Neural cell (in vitro differentiated cells): ENCODE measurements around the gene MINDY4. TPM values are rescaled to one million over a fixed set of nuclear protein-coding genes. Genes with fewer than 3 reads are reported as not detected.

Source experiments
- H2AFZ ChIP-seq: fragments of 200-600, 300-800 bp; sonication (generic), shearing (Covaris generic); 2 replicates; pipeline ENCODE4 v1.6.0; 2014; ENCODE audit warnings: low read depth, mild to moderate bottlenecking, antibody characterized with exemption, low read length, moderate library complexity
- H3F3A ChIP-seq: fragments of 200-600 bp; shearing (Covaris generic); 2 replicates; pipeline ENCODE4 v1.6.1; 2016; ENCODE audit warnings: mild to moderate bottlenecking, moderate library complexity, mixed read lengths, antibody characterized with exemption, low read length; ENCODE audit not compliant: insufficient read depth, poor library complexity, severe bottlenecking
- H3K27ac ChIP-seq: fragments of 200-600, 300-800 bp; sonication (generic), shearing (Covaris generic); 2 replicates; pipeline ENCODE4 v1.5.1; 2014; ENCODE audit warnings: mild to moderate bottlenecking, low read length, moderate library complexity
- H3K27me3 ChIP-seq: fragments of 300-800, 200-600 bp; sonication (generic), shearing (Covaris generic); 2 replicates; pipeline ENCODE4 v1.6.0; 2014; ENCODE audit warnings: mild to moderate bottlenecking, low read depth, low read length, moderate library complexity; ENCODE audit not compliant: insufficient read depth
- H3K36me3 ChIP-seq: fragments of 300-800, 200-600 bp; sonication (generic), shearing (Covaris generic); 2 replicates; pipeline ENCODE4 v1.5.1; 2014; ENCODE audit warnings: mild to moderate bottlenecking, antibody characterized with exemption, low read length, moderate library complexity; ENCODE audit not compliant: insufficient read depth
- H3K4me2 ChIP-seq: fragments of 300-800, 200-600 bp; sonication (generic), shearing (Covaris generic); 2 replicates; pipeline ENCODE4 v1.6.0; 2014; ENCODE audit warnings: mild to moderate bottlenecking, low read length
- H3K4me3 ChIP-seq: fragments of 300-800, 200-600 bp; sonication (generic), shearing (Covaris generic); 2 replicates; pipeline ENCODE4 v1.5.1; 2014; ENCODE audit warnings: mild to moderate bottlenecking, low read length, moderate library complexity
- H3K79me2 ChIP-seq: fragments of 200-600 bp; shearing (Covaris generic); replicated peaks from 2 replicates; pipeline ENCODE4 v1.6.0; 2014; ENCODE audit warnings: mild to moderate bottlenecking, low read length, moderate library complexity; ENCODE audit not compliant: insufficient read depth
- H3K9ac ChIP-seq: fragments of 300-800, 200-600 bp; sonication (generic), shearing (Covaris generic); 2 replicates; pipeline ENCODE4 v1.6.1; 2016; ENCODE audit warnings: mild to moderate bottlenecking, low read length, mixed read lengths
- H3K9me2 ChIP-seq: fragments of 200-600 bp; shearing (Covaris generic); 2 replicates; pipeline ENCODE4 v1.6.1; 2016; ENCODE audit warnings: mild to moderate bottlenecking, low read length, mixed read lengths; ENCODE audit not compliant: insufficient read depth
- H3K9me3 ChIP-seq: fragments of 200-600, 300-800 bp; sonication (generic), shearing (Covaris generic); 2 replicates; pipeline ENCODE4 v1.6.1; 2016; ENCODE audit warnings: mild to moderate bottlenecking, mixed run types, low read length, moderate library complexity, mixed read lengths
- H4K20me1 ChIP-seq: fragments of 200-600 bp; shearing (Covaris generic); 2 replicates; pipeline ENCODE4 v1.6.1; 2016; ENCODE audit warnings: mild to moderate bottlenecking, mixed run types; ENCODE audit not compliant: insufficient read depth
- EP300 ChIP-seq: fragments of 450-650 bp; conservative IDR thresholded peaks from 2 replicates; pipeline ENCODE4 v1.6.1; 2014; ENCODE audit warnings: antibody characterized with exemption, mild to moderate bottlenecking, moderate library complexity; ENCODE audit not compliant: poor library complexity, severe bottlenecking
- EZH2 ChIP-seq: fragments of 200-600, 300-800 bp; shearing (Covaris generic), sonication (generic); IDR thresholded peaks from 2 replicates; pipeline ENCODE4 v1.6.1; 2014; ENCODE audit warnings: antibody characterized with exemption, low read length, borderline replicate concordance, mild to moderate bottlenecking; ENCODE audit not compliant: insufficient read depth, poor library complexity, severe bottlenecking
- MXI1 ChIP-seq: fragments of 450-650 bp; conservative IDR thresholded peaks from 2 replicates; pipeline ENCODE4 v1.6.1; 2014; ENCODE audit warnings: antibody characterized with exemption, mild to moderate bottlenecking; ENCODE audit not compliant: poor library complexity, severe bottlenecking
- POLR2AphosphoS5 ChIP-seq: IDR thresholded peaks from 2 replicates; pipeline ENCODE4 v1.6.1; 2012
- RAD21 ChIP-seq: fragments of 450-650 bp; conservative IDR thresholded peaks from 2 replicates; pipeline ENCODE4 v1.6.1; 2014; ENCODE audit warnings: antibody characterized with exemption, mild to moderate bottlenecking, moderate library complexity
- SMC3 ChIP-seq: fragments of 450-650 bp; conservative IDR thresholded peaks from 2 replicates; pipeline ENCODE4 v1.6.1; 2014; ENCODE audit warnings: antibody characterized with exemption, mild to moderate bottlenecking, moderate library complexity; ENCODE audit not compliant: poor library complexity
- TAF1 ChIP-seq: IDR thresholded peaks from 2 replicates; pipeline ENCODE4 v1.6.1; 2012; ENCODE audit warnings: low read depth
- polyA plus RNA-seq: library from polyadenylated mRNA; depleted of rRNA; stranded (reverse); fragments of >200 nt; gene quantifications from 2 replicates; pipeline ENCODE4 v1.2.3, GENCODE V29; 2014
- TF ChIP-seq, protein P1 (sequence below): fragments of 450-650 bp; IDR thresholded peaks from 2 replicates; pipeline ENCODE4 v1.5.1; 2014; ENCODE audit warnings: antibody characterized with exemption, mild to moderate bottlenecking, moderate library complexity; ENCODE audit not compliant: poor library complexity, severe bottlenecking
- TF ChIP-seq, protein P2 (sequence below): IDR thresholded peaks from 2 replicates; pipeline ENCODE4 v1.6.1; 2012; ENCODE audit warnings: borderline replicate concordance

Gene MINDY4
- polyA plus RNA-seq, 1 donor from 2014 or later: 1.0 TPM

DNA sequence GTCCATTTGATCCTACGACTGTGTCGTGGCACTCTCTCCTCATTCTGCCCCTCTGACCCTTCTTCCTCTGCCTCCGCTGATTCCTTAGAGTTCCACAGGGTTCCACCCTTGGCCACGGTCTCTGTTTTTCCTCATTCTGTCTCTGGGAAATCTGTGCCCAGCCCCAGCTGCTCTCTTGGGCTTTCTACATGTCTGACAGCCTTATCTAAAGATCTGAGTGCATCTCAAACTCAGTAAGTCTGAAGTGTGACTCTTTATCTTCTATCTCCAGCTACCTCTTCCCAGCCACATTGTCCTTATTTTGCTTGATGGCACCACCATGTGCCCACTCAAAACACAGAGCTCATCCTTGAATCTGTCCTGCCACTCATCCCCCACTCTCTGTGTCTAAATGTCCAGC, 78.3 kb downstream of the MINDY4 start:
- Histone ChIP-seq H2AFZ (no peak overlapping the region), H3K79me2 (no peaks in the 10 kb centered on the region), H3K9me3 (no peaks in the 10 kb centered on the region), H3F3A (no peaks in the 10 kb centered on the region), H3K9ac (no peak overlapping the region), H4K20me1 (no peaks in the 10 kb centered on the region), H3K9me2 (no peaks in the 10 kb centered on the region), H3K36me3 (no peaks in the 10 kb centered on the region), H3K27me3 (no peaks in the 10 kb centered on the region), H3K27ac (no peak overlapping the region), H3K4me3 (no peak overlapping the region), H3K4me2 (no peak overlapping the region)
- TF ChIP-seq SMC3 (no peak), RAD21 (no peak), EZH2 (no peak), POLR2AphosphoS5 (no peak), TAF1 (no peak), MXI1 (no peak), EP300 (no peak)
- TF ChIP-seq, protein P1, sequence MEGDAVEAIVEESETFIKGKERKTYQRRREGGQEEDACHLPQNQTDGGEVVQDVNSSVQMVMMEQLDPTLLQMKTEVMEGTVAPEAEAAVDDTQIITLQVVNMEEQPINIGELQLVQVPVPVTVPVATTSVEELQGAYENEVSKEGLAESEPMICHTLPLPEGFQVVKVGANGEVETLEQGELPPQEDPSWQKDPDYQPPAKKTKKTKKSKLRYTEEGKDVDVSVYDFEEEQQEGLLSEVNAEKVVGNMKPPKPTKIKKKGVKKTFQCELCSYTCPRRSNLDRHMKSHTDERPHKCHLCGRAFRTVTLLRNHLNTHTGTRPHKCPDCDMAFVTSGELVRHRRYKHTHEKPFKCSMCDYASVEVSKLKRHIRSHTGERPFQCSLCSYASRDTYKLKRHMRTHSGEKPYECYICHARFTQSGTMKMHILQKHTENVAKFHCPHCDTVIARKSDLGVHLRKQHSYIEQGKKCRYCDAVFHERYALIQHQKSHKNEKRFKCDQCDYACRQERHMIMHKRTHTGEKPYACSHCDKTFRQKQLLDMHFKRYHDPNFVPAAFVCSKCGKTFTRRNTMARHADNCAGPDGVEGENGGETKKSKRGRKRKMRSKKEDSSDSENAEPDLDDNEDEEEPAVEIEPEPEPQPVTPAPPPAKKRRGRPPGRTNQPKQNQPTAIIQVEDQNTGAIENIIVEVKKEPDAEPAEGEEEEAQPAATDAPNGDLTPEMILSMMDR: no peak
- TF ChIP-seq, protein P2, sequence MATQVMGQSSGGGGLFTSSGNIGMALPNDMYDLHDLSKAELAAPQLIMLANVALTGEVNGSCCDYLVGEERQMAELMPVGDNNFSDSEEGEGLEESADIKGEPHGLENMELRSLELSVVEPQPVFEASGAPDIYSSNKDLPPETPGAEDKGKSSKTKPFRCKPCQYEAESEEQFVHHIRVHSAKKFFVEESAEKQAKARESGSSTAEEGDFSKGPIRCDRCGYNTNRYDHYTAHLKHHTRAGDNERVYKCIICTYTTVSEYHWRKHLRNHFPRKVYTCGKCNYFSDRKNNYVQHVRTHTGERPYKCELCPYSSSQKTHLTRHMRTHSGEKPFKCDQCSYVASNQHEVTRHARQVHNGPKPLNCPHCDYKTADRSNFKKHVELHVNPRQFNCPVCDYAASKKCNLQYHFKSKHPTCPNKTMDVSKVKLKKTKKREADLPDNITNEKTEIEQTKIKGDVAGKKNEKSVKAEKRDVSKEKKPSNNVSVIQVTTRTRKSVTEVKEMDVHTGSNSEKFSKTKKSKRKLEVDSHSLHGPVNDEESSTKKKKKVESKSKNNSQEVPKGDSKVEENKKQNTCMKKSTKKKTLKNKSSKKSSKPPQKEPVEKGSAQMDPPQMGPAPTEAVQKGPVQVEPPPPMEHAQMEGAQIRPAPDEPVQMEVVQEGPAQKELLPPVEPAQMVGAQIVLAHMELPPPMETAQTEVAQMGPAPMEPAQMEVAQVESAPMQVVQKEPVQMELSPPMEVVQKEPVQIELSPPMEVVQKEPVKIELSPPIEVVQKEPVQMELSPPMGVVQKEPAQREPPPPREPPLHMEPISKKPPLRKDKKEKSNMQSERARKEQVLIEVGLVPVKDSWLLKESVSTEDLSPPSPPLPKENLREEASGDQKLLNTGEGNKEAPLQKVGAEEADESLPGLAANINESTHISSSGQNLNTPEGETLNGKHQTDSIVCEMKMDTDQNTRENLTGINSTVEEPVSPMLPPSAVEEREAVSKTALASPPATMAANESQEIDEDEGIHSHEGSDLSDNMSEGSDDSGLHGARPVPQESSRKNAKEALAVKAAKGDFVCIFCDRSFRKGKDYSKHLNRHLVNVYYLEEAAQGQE: no peak

DNA sequence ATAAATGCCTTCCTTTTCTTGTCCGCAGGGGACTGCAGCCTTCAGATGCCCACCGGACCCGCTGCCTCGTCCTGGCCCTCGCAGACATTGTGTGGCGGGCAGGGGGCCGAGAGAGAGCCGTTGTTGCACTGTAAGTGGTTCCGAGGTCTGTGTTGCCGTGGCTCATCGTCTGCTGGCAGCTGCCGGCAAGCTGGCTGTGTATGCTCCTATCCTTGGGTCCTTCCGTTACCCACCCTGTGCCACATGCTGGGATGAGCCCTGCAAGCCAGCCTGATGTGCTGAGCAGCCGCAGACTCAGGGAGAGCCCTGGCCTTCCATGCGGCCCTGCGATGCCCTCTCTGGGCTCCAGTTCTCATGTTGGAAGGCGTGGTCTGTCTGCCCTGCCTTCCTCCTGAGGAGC, 79.2 kb downstream of the MINDY4 start:
- no peaks in the 10 kb centered on the region for H3K27me3 ChIP-seq
- TF ChIP-seq EZH2 (no peak), RAD21 (no peak), POLR2AphosphoS5 (no peak)
- H2AFZ ChIP-seq: no peak overlapping the region
- H3K36me3 ChIP-seq: no peaks in the 10 kb centered on the region
- no peaks in the 10 kb centered on the region for H3K9me2 ChIP-seq
- no peak overlapping the region for H3K9ac ChIP-seq
- H3F3A ChIP-seq: no peaks in the 10 kb centered on the region
- no peak overlapping the region for H3K4me2 ChIP-seq
- H4K20me1 ChIP-seq: no peaks in the 10 kb centered on the region
- H3K4me3 ChIP-seq: no peak overlapping the region
- no peaks in the 10 kb centered on the region for H3K9me3 ChIP-seq
- no peak overlapping the region for H3K27ac ChIP-seq
- H3K79me2 ChIP-seq: no peaks in the 10 kb centered on the region
